Naive thymus-derived CD8-positive, alpha-beta T cell (primary cell): ENCODE results near the gene KRTAP10-9. TPM values are rescaled to one million over a fixed set of nuclear protein-coding genes. Genes with fewer than 3 reads are reported as not detected.
"Not testable (repeated sequence)": the region's sequence is repeated elsewhere in the genome, so short reads cannot be mapped to it uniquely, and the experiment has no call there.

Experiments
- ATAC-seq, 2 donors: fragments of 150-1000 bp; cut with Tn5 transposase in 1 of 2; sonication (Bioruptor Pico), chemical (Tn5 transposase) in 1 of 2; 1 replicate in 1 of 2; 2 replicates in 1 of 2; pipeline ENCODE4 v1.10.0; 2021; ENCODE audit warnings: mild to moderate bottlenecking in 2 of 2, moderate library complexity in 2 of 2
- POLR2A ChIA-PET: fragments of 350-600 bp; sonication (Branson Sonifier 250); formaldehyde crosslinking; loops from one replicate; lab custom pipeline; 2021; ENCODE audit warnings: antibody characterized with exemption; lab: Charles Lee
- DNase-seq, 10 donors: peaks; one replicate each; pipeline versions ENCODE4 v3.0.0 to v3.0.0-alpha.2; 2020 to 2022
- H3K27ac Mint-ChIP-seq, 10 donors: one replicate each; pipeline ENCODE4 v1.8.0; 2020 to 2022; ENCODE audit warnings: mild to moderate bottlenecking in 10 of 10, mixed read lengths in 10 of 10, moderate library complexity in 4 of 10, inconsistent platforms in 1 of 10
- H3K27me3 Mint-ChIP-seq, 5 donors: one replicate each; pipeline ENCODE4 v1.8.0; 2021 to 2022; ENCODE audit warnings: mixed read lengths in 5 of 5
- H3K36me3 Mint-ChIP-seq, 3 donors: one replicate each; pipeline ENCODE4 v1.8.0; 2020 to 2022; ENCODE audit warnings: mixed read lengths in 3 of 3, mild to moderate bottlenecking in 2 of 3, inconsistent platforms in 1 of 3
- H3K4me1 Mint-ChIP-seq, 4 donors: one replicate each; pipeline ENCODE4 v1.8.0; 2021 to 2022; ENCODE audit warnings: mixed read lengths in 4 of 4
- H3K4me3 Mint-ChIP-seq, 10 donors: one replicate each; pipeline ENCODE4 v1.8.0; 2020 to 2022; ENCODE audit warnings: mild to moderate bottlenecking in 10 of 10, mixed read lengths in 10 of 10, moderate library complexity in 6 of 10, inconsistent platforms in 1 of 10
- H3K9me3 Mint-ChIP-seq, 9 donors: one replicate each; pipeline ENCODE4 v1.8.0; 2020 to 2022; ENCODE audit warnings: mixed read lengths in 9 of 9, mild to moderate bottlenecking in 3 of 9, inconsistent platforms in 1 of 9, moderate library complexity in 1 of 9
- polyA plus RNA-seq, 3 donors: library from polyadenylated mRNA; unstranded; fragments of 300-500 nt; fragmentation: Illumina TruSeq; gene quantifications; one replicate each; pipeline ENCODE4 v1.2.3, GENCODE V29; 2021
- total RNA-seq, 8 experiments: library from RNA in 2 of 8; stranded (reverse) in 2 of 8; gene quantifications; one replicate each; pipeline ENCODE4 v1.2.3 and lab custom pipeline; 2021 to 2026

Gene KRTAP10-9
- total and polyA plus RNA-seq, 5 experiments from 2014 or later: not detected

DNA sequence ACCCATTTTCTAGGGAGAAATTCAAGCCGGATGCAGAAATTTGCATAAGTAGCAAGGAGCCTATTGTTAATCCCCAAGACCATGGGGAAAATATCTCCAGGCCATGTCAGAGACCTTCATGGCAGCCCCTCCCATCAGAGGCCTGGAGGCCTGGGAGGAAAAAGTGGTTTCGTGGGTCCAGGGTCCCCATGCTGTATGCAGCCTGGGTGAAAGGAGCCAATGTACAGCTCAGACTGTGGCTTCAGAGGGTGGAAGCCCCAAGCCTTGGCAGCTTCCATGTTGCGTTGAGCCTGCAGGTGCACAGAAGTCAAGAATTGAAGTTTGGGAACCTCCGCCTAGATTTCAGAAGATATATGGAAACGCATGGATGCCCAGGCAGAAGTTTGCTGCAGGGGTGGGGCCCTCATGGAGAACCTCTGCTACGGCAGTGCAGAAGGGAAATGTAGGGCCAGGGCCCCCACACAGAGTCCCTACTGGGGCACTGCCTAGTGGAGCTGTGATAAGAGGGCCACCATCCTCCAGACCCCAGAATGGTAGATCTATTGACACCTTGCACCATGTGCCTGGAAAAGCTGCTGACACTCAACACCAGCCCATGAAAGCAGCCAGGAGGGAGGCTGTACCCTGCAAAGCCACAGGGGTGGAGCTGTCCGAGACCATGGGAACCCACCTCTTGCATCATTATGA, 16.6 kb upstream of the KRTAP10-9 start:
- Mint-ChIP-seq H3K36me3 (peaks cover 0 to 14% (median 14%) of the 10 kb centered on the region in 3 donors), H3K27ac (peak overlapping the region in 1 of 10 donors; percentile 53), H3K9me3 (peaks cover 7 to 32% (median 23%) of the 10 kb centered on the region in 9 donors), H3K4me1 (peaks cover 3 to 21% (median 10%) of the 10 kb centered on the region in 4 donors)
- DNase-seq, H3K27me3 Mint-ChIP-seq, POLR2A ChIA-PET, H3K4me3 Mint-ChIP-seq, ATAC-seq: not testable (repeated sequence)

DNA sequence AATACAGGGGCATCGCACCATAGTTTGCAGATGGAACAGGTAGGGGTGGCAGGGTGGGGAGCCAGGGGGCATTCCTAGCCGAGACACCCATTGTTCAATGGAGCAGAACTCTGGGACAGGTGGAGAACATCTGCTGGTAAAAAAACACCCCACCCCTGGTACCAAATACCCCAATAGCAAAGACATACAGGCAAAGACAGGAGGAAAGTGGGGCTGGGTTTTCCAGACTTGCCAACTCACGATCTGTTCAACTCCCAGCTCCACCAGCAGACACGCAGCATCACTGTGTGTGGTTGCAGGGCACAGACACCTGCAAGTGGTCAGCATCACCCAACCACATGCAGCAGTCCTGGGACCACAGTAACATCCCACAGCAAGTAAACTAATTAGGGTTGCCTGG, 15.3 kb upstream of the KRTAP10-9 start:
- POLR2A ChIA-PET: interaction anchor here (0.7 kb wide), 1 partner anchor 21 kb away, joined by 3 read pairs; no protein-coding TSS in a partner anchor
- Mint-ChIP-seq H3K4me1 (peaks cover 12 to 33% (median 17%) of the 10 kb centered on the region in 4 donors), H3K4me3 (no peak overlapping the region), H3K36me3 (peaks cover 0 to 14% (median 14%) of the 10 kb centered on the region in 3 donors), H3K9me3 (peaks cover 7 to 36% (median 23%) of the 10 kb centered on the region in 9 donors), H3K27ac (peak overlapping the region in 1 of 10 donors; percentile 40), H3K27me3 (peaks cover 0 to 1% (median 0%) of the 10 kb centered on the region in 5 donors)
- DNase-seq (no peak), ATAC-seq (no peak)

DNA sequence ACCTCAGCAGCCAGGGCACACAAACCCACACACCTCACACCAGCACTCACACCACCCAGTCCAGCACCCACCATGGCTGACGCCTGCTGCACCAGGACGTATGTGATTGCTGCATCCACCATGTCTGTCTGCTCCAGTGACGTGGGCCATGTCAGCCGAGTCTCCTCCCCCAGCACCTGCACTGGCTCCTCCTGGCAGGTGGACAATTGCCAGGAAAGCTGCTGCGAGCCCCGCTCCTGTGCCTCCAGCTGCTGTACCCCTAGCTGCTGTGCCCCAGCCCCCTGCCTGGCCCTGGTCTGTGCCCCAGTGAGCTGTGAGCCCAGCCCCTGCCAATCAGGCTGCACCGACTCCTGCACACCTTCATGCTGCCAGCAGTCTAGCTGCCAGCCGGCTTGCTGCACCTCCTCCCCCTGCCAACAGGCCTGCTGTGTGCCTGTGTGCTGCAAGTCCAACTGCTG, 14.8 kb upstream of the KRTAP10-9 start, which contains the start of gene KRTAP10-8:
KRTAP10-8 (plus strand) TSS at position 51 of the 458 bp plus-strand sequence; CDS start at position 73, 22 bp downstream.
- no peak for DNase-seq
- Mint-ChIP-seq H3K27me3 (no peaks in the 10 kb centered on the region), H3K4me1 (peaks cover 13 to 38% (median 22%) of the 10 kb centered on the region in 4 donors), H3K36me3 (peaks cover 0 to 14% (median 14%) of the 10 kb centered on the region in 3 donors), H3K4me3 (peak within 1 kb of the TSS in 2 of 10 donors; percentile 20 to 26), H3K9me3 (peaks cover 7 to 36% (median 22%) of the 10 kb centered on the region in 9 donors), H3K27ac (peak within 1 kb of the TSS in 5 of 10 donors; percentile 13 to 41 (median 21))
- no peak for ATAC-seq
- POLR2A ChIA-PET: no interaction called here

DNA sequence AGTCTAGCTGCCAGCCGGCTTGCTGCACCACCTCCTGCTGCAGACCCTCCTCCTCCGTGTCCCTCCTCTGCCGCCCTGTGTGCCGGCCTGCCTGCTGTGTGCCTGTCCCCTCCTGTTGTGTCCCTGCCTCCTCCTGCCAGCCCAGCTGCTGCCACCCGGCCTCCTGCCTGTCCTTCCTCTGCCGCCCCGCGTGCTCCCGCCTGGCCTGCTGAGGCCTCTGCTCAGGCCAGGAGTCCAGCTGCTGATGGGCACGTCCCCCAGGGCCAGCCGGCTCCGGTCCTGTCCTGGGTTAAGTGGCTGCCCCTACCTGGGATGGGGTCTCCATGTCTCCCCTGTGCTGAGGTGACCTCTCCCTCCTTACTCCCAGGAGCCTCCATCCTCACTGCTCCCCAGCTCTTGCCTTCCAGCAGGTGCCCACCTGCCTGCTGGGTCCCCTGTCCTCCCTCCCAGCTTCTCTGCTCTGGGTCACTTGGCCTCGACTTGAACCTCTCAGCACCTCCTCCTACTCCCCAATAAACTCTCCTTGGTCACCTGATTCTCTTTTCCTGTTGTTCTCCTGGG, 14.1 kb upstream of the KRTAP10-9 start:
- DNase-seq (no peak), ATAC-seq (no peak)
- POLR2A ChIA-PET: no interaction called here
- Mint-ChIP-seq H3K4me3 (peak overlapping the region in 2 of 10 donors; percentile 20 to 26), H3K36me3 (peaks cover 0 to 14% (median 14%) of the 10 kb centered on the region in 3 donors), H3K9me3 (peaks cover 7 to 36% (median 22%) of the 10 kb centered on the region in 9 donors), H3K27ac (peak overlapping the region in 4 of 10 donors; percentile 13 to 44 (median 31)), H3K4me1 (peaks cover 15 to 45% (median 29%) of the 10 kb centered on the region in 4 donors), H3K27me3 (no peaks in the 10 kb centered on the region)

DNA sequence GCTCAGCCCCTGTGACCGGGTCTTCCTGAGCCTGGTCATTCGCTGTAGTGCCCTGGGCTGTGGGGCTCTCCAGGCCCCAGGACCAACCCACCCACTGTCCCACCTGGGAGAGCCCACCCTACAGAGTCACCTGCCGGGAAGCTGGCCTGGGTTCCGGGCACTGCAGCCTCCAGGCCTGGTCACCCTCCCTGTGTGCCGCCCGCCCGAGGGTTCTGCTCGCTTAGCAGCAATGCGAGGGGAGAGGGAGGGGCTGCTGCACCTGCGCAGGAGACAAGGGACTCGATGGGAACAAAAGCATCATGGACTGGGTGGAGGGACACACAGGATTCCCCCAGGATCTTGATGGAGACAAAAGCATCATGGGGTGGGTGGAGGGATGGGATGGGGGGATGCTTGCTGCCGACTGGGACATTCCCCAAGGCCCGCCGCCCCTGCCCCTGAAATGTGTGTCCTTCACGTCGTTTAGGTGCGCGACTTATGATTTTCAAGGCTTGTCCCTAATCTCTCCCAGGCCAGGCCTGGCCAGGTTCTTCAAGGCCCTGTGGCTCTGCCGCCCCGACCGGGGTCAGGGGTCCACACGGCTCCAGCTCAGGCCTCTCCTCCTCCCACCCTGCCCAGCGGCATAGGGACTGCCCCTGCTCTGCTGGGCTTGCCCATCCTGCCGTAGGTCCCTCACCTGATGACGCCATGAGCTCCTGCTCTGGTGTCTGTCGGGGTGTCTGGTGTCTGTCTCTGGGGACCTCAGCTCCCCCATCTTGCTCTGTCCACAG, 13.3 kb upstream of the KRTAP10-9 start:
- H3K9me3 Mint-ChIP-seq: peaks cover 7 to 39% (median 22%) of the 10 kb centered on the region in 9 donors
- H3K4me1 Mint-ChIP-seq: peaks cover 20 to 53% (median 37%) of the 10 kb centered on the region in 4 donors
- peaks cover 0 to 14% (median 14%) of the 10 kb centered on the region in 3 donors for H3K36me3 Mint-ChIP-seq
- no peaks in the 10 kb centered on the region for H3K27me3 Mint-ChIP-seq
- ATAC-seq: no peak
- POLR2A ChIA-PET: no interaction called here
- H3K27ac Mint-ChIP-seq: no peak overlapping the region
- DNase-seq: no peak
- no peak overlapping the region for H3K4me3 Mint-ChIP-seq

DNA sequence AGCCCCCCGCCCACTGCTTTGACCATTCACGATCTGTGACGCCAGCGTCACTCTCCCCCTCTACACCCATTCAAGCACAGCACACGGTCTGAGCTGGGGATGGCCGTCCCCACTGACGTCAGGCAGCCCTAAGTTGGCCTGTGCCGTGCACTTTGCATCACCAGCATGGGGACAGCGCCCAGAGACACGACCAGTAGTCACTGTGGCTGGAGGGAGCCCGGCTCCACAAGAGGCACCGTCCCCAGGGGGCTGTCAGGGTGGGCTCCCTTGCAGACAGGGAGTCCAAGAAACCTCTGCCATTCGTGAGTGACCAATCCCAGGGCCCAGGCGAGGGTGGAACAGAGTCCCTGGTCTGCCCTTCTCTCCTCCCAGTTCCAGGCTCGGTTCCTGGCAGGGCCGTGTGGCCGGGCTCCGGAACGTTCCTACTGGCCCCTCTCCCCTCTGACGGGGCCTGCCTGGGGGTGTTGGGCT, 12.7 kb upstream of the KRTAP10-9 start:
- POLR2A ChIA-PET: no interaction called here
- ATAC-seq (no peak), DNase-seq (no peak)
- H3K36me3 Mint-ChIP-seq: peaks cover 0 to 14% (median 13%) of the 10 kb centered on the region in 3 donors
- peak overlapping the region in 2 of 10 donors; percentile 63 to 64 for H3K27ac Mint-ChIP-seq
- peaks cover 26 to 59% (median 43%) of the 10 kb centered on the region in 4 donors for H3K4me1 Mint-ChIP-seq
- no peaks in the 10 kb centered on the region for H3K27me3 Mint-ChIP-seq
- H3K4me3 Mint-ChIP-seq: peak overlapping the region in 1 of 10 donors; percentile 51
- H3K9me3 Mint-ChIP-seq: peaks cover 4 to 42% (median 20%) of the 10 kb centered on the region in 9 donors

DNA sequence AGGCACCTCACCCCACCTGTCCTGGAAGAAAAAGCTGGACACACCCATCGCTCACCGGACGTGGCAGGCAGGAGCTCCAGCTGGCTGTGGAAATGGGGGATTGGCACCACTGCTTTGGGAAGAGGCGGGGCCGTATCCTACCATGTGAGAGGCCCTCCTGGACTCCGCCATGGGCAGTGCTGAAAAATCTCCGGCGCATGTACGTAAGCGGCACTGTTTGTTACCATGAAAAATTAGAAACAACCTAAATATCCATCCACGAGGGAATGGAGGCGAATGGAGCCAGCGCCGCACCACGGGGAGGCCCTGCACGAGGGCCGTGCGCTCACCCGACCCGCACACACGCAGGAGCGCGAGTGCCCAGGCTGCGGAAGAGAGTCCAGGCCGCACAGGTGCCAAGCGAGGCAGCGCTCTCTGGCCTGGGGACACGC, 11.9 kb upstream of the KRTAP10-9 start:
- no peak for ATAC-seq
- Mint-ChIP-seq H3K27ac (peak overlapping the region in 1 of 10 donors; percentile 83), H3K9me3 (peaks cover 5 to 42% (median 20%) of the 10 kb centered on the region in 9 donors), H3K36me3 (peaks cover 0 to 14% (median 13%) of the 10 kb centered on the region in 3 donors), H3K4me1 (peaks cover 33 to 67% (median 51%) of the 10 kb centered on the region in 4 donors), H3K27me3 (no peaks in the 10 kb centered on the region), H3K4me3 (no peak overlapping the region)
- DNase-seq: no peak
- POLR2A ChIA-PET: interaction anchor here (0.7 to 2.7 kb wide), 3 partner anchors 38 to 45 kb away, joined by 5 to 11 read pairs (median 6); partner anchors contain the start of gene KRTAP12-3

DNA sequence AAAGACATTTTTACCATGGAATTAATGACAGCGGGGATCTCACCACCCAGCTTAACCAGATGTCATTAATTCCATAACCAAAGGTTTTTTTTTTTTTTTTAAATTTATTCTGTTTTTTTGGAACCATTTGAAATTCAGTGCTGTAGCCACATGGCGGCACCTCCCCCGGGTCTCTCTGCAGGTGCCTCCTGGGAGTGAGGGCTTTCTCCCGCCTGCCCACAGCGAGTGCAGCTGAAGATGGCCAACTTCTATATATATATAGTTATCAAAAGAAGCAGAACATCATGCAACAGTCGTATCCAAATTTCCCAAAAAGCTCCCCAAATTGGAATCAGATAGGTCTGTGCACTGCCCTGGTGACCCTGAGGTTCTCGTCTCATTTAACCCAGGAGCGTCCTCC, 11.4 kb upstream of the KRTAP10-9 start:
- ATAC-seq: no peak

DNA sequence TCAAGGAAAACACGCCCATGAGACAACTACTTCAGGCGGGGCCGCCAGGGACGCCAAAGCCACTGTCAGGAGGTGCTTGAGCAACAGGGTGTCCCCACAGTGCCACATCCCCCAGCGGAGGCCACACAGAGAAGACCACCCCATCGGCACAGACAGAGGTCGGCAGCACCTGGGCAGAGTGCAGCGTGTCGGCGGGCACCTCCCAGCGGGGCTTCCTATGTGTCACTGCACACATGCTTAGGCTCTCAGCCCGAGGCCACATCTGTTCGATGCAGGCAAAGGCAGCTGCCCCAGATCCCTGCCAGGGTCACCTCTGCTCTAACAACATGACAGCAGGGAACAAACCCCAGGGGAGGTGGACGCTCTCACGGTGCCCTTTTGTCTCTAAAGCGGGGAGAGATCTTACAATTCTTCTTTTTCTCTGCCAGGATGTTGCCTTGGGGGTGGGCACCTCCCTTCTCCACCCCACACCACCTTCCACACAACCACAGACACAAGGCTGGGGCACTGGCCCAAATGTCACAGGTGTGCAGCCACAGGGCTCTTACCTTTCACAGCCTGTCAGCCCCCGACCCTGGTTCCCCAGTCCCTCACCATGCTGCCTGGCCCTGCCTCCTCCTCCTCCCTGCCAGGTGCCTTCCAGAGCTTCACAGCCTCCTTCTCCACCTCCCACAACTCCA, 10.8 kb upstream of the KRTAP10-9 start:
- H3K4me3 Mint-ChIP-seq: peak overlapping the region; percentile 24 to 79 (median 58)
- POLR2A ChIA-PET: interaction anchor here (1.0 to 2.7 kb wide), 2 partner anchors 37 to 42 kb away, joined by 6 to 11 read pairs; partner anchors contain the start of gene KRTAP12-3
- peaks cover 36 to 69% (median 58%) of the 10 kb centered on the region in 4 donors for H3K4me1 Mint-ChIP-seq

More for the DNA sequence above, 11.4 kb upstream of the KRTAP10-9 start:
- POLR2A ChIA-PET: interaction anchor here (0.7 to 2.7 kb wide), 3 partner anchors 38 to 44 kb away, joined by 5 to 11 read pairs (median 6); partner anchors contain the start of gene KRTAP12-3
- Mint-ChIP-seq H3K4me3 (peak overlapping the region in 5 of 10 donors; percentile 24 to 79 (median 67)), H3K9me3 (peaks cover 7 to 40% (median 23%) of the 10 kb centered on the region in 9 donors), H3K27me3 (no peaks in the 10 kb centered on the region), H3K27ac (peak overlapping the region in 8 of 10 donors; percentile 32 to 94 (median 84)), H3K36me3 (peaks cover 0 to 17% (median 15%) of the 10 kb centered on the region in 3 donors), H3K4me1 (peaks cover 35 to 69% (median 53%) of the 10 kb centered on the region in 4 donors)
- DNase-seq: no peak

DNA sequence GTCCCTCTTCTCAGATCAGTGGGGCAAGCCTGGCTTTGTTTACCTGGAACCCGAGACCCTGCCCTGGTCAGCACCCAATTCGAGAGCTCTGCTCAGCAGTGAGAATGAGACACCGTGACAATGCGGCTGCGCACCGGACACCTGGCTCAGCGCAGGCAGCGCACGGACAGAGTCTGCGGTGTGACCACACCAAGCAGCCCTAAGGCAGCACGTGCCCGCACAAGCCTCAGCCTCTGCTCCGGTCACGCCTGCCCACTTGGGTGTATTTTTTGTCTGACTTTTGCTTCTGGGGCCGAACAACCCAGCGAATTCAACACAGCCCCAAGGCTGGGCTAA, 10.3 kb upstream of the KRTAP10-9 start:
- H3K4me1 Mint-ChIP-seq: peaks cover 36 to 69% (median 58%) of the 10 kb centered on the region in 4 donors
- peak overlapping the region in 9 of 10 donors; percentile 59 to 94 (median 85) for H3K27ac Mint-ChIP-seq
- peak overlapping the region in 7 of 10 donors; percentile 28 to 79 (median 64) for H3K4me3 Mint-ChIP-seq
- POLR2A ChIA-PET: interaction anchor here (2.7 kb wide), 1 partner anchor 42 kb away, joined by 11 read pairs; the partner anchor contains the start of gene KRTAP12-3
- no peaks in the 10 kb centered on the region for H3K27me3 Mint-ChIP-seq
- H3K9me3 Mint-ChIP-seq: peaks cover 13 to 36% (median 23%) of the 10 kb centered on the region in 9 donors
- DNase-seq: no peak
- H3K36me3 Mint-ChIP-seq: peaks cover 0 to 22% (median 17%) of the 10 kb centered on the region in 3 donors
- no peak for ATAC-seq

More for the DNA sequence above, 10.8 kb upstream of the KRTAP10-9 start:
- Mint-ChIP-seq H3K36me3 (peaks cover 0 to 22% (median 17%) of the 10 kb centered on the region in 3 donors), H3K9me3 (peaks cover 13 to 40% (median 24%) of the 10 kb centered on the region in 9 donors), H3K27me3 (no peaks in the 10 kb centered on the region), H3K27ac (peak overlapping the region; percentile 64 to 94 (median 87))
- ATAC-seq (no peak), DNase-seq (peak in 2 of 10 donors; percentile 13 to 19)

DNA sequence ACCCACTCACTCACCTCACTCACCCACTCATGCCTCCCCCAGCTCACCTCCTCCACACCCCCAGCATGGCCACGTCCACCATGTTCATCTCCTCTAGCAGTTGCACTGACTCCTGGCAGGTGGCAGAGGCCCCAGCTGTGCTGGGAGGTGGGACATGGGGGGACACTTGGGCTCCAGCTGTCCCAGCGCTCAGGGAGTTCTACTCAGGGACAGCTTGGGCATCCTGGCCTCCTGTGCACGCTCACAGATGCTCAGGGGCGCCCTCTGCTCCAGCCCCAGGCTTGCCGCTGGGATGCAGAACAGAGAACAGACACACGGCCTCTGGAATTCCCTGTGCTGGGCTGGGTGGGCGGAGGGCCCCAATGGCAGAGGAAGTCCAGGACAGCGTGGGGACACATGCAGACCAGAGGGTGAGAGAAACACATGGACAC, 9.8 kb upstream of the KRTAP10-9 start:
- Mint-ChIP-seq H3K9me3 (peaks cover 14 to 38% (median 23%) of the 10 kb centered on the region in 9 donors), H3K4me1 (peaks cover 36 to 69% (median 59%) of the 10 kb centered on the region in 4 donors), H3K4me3 (peak overlapping the region in 3 of 10 donors; percentile 22 to 79 (median 30)), H3K27ac (peak overlapping the region; percentile 40 to 98 (median 93)), H3K27me3 (no peaks in the 10 kb centered on the region), H3K36me3 (peaks cover 0 to 26% (median 17%) of the 10 kb centered on the region in 3 donors)
- ATAC-seq (no peak), DNase-seq (no peak)
- POLR2A ChIA-PET: interaction anchor here (2.7 kb wide), 1 partner anchor 41 kb away, joined by 11 read pairs; the partner anchor contains the start of gene KRTAP12-3
